SK-N-DZ (cell line): ENCODE results near the gene NTN5.

ENCODE experiments used
- DNase-seq: peaks from one replicate; pipeline ENCODE4 v3.0.0-alpha.2; 2015; ENCODE audit warnings: low spot score

NTN5 gene

GRCh38 chr19:48615231-48616040 lies 57.4 kb downstream of the NTN5 start:
- DNase-seq = no peak

- no peak for DNase-seq
These were observed 58.2 kb downstream of the NTN5 start, which contains the start of gene FAM83E for GRCh38 chr19:48614436-48615230. Gene FAM83E, minus strand, starts transcription at chr19:48615076. Its CDS starts 1,704 bp downstream, at chr19:48613372.

GRCh38 chr19:48613852-48614435 lies 58.9 kb downstream of the NTN5 start:
- DNase-seq = no peak

GRCh38 chr19:48613024-48613851 lies 59.6 kb downstream of the NTN5 start:
- no peak for DNase-seq

GRCh38 chr19:48611872-48612271 lies 60.9 kb downstream of the NTN5 start:
- DNase-seq = no peak
